ENCODE results near the gene AFG3L2.

The AFG3L2 gene

GRCh38 chr18:12327510-12328178 lies 49.4 kb downstream of the AFG3L2 start:
- DNase-seq (ENCODE audit: extremely low read depth in 1 of 2, low read depth in 1 of 2), result peak; percentile 43 to 61

GRCh38 chr18:12326711-12327460 lies 50.1 kb downstream of the AFG3L2 start:
- DNase-seq (ENCODE audit: extremely low read depth in 1 of 2, low read depth in 1 of 2), result no peak

- no peak for DNase-seq (ENCODE audit: extremely low read depth in 1 of 2, low read depth in 1 of 2)
Measured at GRCh38 chr18:12325726-12326245, 51.2 kb downstream of the AFG3L2 start.

- DNase-seq (ENCODE audit: extremely low read depth in 1 of 2, low read depth in 1 of 2), result no peak
Measured at GRCh38 chr18:12324991-12325725, 51.9 kb downstream of the AFG3L2 start.

GRCh38 chr18:12321333-12321732 lies 55.7 kb downstream of the AFG3L2 start:
- DNase-seq (ENCODE audit: extremely low read depth in 1 of 2, low read depth in 1 of 2), result no peak

GRCh38 chr18:12318857-12319256 lies 58.2 kb downstream of the AFG3L2 start:
- no peak for DNase-seq (ENCODE audit: extremely low read depth in 1 of 2, low read depth in 1 of 2)

GRCh38 chr18:12318334-12318697 lies 58.7 kb downstream of the AFG3L2 start:
- no peak for DNase-seq (ENCODE audit: extremely low read depth in 1 of 2, low read depth in 1 of 2)

GRCh38 chr18:12317664-12318333 lies 59.2 kb downstream of the AFG3L2 start:
- no peak for DNase-seq (ENCODE audit: extremely low read depth in 1 of 2, low read depth in 1 of 2)

DNA sequence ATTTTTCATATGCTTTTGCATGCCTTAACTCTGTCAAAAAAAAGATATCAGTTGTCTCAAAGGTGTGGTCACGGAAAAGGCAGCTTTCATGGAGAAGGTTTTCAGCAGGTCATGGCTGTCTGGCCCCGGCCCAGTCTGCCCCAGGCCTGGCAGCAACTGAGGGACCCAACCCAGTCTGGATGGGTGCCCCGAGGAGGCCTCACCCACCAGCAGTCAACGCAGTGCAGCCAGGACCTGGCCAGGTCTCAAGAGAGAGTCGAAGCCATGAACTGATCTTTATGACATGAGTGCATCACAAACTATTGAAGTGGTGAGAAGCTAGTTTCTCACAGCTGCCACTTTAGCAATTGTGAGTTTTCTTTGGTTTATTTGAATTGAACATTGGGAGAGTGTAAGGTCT lies 61.1 kb downstream of the AFG3L2 start:
- no peak for DNase-seq (ENCODE audit: extremely low read depth in 1 of 2, low read depth in 1 of 2)

DNA sequence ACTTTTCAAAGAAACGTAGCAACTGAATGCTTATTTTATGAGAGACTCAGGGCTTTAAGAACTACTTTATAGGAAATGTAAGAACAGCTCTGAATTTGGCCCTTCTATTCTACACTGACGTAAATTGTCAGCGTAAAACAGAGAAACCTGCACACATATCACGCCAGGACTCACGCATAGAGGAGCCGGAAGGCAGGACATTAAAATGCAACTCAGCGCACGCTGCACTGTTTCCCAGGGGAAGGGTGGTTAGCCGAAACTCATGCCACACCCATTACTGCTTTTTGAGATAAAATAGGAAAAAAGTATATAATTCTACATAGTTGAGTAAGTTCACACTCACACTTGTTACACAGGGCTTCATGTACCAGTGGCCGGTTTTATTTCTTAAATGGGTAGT lies 61.5 kb downstream of the AFG3L2 start:
- DNase-seq (ENCODE audit: extremely low read depth in 1 of 2, low read depth in 1 of 2), result no peak

DNA sequence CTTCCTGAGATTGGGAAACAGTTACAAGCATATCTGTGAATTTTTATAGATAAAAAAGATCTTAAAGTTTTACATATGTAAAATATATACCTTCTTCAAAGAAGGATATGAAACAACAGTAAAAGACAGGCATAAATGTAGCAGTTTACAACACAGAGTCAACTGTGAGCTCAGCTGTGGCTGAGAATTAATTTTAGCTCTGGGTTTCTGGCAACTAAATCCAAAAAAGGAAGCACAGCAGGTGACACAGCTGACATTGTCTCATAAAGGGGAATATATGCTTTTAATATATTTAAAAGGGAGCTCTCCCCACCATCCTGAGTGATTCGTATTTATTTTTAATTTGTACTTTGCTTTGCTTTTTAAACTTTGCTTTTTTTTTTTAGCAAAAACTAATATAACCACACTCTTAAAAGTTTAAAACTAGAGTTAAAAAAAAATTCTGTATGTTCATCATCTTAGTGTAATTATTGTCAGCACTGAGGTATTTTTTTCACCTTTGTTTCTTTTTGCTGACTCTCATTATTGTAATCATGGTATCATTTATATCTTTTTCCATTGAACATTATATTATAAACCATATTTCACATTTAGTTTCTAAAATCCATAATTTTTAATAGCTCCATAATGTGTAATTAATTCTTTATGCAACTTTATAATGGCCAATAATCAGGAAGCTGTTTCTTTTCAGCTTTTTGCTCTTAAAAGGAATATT lies 62.3 kb downstream of the AFG3L2 start:
- DNase-seq (ENCODE audit: extremely low read depth in 1 of 2, low read depth in 1 of 2), result no peak

DNA sequence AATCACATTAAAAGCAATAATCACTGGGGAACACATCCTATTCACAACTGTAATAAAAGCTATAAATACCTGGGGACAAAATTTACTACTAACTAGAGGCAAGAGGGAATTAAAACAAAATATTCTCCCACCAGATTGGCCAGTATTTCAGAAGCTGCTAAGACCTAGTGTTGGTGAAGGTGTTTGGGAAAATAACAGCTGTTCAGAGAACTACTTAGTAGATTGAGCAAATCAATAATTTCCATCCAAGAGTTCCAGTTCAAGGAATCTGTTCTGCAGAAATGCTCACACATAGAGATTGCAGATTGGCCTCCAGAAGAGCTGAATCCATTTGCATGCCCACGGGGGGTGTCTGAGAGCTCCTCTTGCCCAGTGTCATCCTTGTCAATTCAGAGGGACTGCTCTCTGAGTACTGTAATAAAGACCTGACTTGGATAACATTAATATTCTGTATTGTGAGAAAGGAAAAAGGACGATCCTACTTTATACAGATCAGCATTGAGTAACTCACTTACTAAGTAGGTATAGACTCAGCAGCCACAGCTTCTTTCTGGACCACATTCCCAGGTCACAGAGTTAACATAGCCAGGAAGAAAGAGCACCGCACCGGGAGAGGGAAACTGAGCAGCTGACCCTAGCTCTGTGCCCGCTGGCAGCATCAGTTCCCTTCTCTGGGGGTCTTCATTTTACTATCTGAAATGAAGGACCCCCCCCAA lies 63.3 kb downstream of the AFG3L2 start:
- DNase-seq (ENCODE audit: extremely low read depth in 1 of 2, low read depth in 1 of 2), result no peak

DNA sequence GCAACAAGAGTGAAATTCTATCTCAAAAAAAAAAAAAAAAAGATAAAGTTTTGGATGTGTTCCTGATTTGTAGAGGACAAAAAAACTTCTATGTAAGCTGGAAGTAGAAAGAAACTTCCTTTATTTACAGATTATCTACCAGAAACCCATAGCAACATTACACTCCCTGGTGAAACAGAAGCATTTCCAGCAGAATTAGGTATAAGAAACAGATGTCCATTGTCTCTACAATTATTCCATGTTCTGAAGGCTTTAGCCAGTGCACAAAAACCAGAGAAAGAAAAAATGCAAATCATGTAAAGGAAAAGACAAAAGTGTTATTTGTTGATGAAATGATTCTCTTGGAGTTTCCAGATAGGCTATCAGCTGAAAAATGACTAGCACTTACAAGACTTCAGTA lies 64.1 kb downstream of the AFG3L2 start:
- no peak for DNase-seq (ENCODE audit: extremely low read depth in 1 of 2, low read depth in 1 of 2)

DNA sequence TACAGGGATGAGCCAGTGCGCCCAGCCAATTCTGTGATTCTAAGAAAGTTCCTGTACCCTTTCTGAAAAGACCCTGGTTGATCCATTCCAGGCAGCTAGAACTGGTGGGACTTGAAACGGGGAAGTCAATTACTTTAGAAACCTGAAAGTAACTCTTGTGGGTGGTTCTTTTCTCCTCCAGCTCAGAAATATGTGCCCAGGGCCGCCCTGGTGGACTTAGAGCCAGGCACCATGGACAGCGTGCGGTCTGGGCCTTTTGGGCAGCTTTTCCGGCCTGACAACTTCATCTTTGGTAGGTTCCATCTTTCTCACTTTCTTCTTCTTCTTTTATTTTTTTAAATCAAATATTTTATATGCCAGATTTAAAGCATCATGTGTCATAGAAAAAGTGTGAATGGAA lies 66.3 kb downstream of the AFG3L2 start:
- DNase-seq (ENCODE audit: extremely low read depth in 1 of 2, low read depth in 1 of 2), result no peak

DNA sequence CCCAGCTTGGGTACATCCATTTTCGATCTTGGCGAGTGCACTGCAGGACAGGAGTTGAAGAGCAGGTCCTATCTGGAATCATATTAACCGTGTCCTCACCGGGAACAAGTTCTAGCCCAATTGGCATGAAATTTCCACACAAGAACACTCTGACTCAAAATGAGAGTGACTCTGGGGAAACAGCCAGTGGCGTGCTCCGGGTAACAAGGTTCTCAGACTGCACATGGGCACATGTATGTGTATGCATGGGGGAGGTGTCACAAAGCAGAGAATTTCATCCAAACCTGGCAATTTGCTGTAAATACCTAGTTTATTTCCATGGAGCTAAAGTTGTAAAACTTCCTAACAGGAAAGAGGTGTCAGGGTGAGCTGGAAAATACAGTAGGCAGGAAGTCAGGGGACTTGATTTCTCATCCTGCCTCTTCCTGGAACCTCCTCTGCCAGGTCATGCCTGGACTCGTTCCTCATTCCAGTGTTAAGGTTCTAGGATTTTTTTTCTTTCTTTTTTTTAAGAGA lies 67.3 kb downstream of the AFG3L2 start:
- DNase-seq (ENCODE audit: extremely low read depth in 1 of 2, low read depth in 1 of 2), result no peak

GRCh38 chr18:12308386-12309100 lies 68.5 kb downstream of the AFG3L2 start:
- DNase-seq (ENCODE audit: extremely low read depth in 1 of 2, low read depth in 1 of 2), result peak in 1 of 2 donors; percentile 10

GRCh38 chr18:12307701-12308385 lies 69.2 kb downstream of the AFG3L2 start, which contains the start of gene TUBB6:
Gene TUBB6 (plus strand): TSS chr18:12308241. CDS start chr18:12308293, 52 bp downstream.
- peak; percentile 7 to 33 for DNase-seq (ENCODE audit: extremely low read depth in 1 of 2, low read depth in 1 of 2)

Data from stimulated activated CD8-positive, alpha-beta memory T cell treated with anti-CD3 and anti-CD28 coated beads, Interleukin-7, amount 100 ng/mL, for 48 hours (primary cell).